NK-92 treated with Interleukin-12 subunit alpha and Interleukin-12 subunit beta, amount 100 ng/mL, for 24 hours (cell line): ENCODE data around the gene MOB2.

Experiments used
- DNase-seq: peaks from one replicate; lab custom pipeline; 2025; lab: John Stamatoyannopoulos, UW

Gene MOB2

GRCh38 chr11:1486054-1486825, at the start of gene MOB2:
Gene MOB2 (minus strand): TSS chr11:1486779. CDS start chr11:1486556, 223 bp downstream.
- no peak for DNase-seq

DNA sequence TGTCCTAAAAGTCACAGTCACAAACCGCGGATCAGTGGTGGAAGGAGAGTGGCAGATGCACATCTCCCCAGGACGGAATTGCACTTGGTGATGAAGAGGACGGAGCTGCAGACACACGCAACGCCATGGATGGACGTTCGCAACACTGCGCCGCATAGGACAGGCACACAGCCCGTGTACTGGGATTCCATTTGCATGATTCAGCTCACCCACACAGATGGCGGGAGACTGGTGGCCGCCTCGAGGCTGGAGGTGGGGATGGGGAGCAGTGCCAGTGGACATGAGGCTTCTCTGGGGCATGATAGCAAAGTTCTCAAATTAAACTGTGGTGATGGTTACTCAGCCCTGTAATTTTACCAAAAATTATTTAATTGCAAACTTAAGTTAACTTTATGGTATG, 48.1 kb upstream of the MOB2 start:
- no peak for DNase-seq

DNA sequence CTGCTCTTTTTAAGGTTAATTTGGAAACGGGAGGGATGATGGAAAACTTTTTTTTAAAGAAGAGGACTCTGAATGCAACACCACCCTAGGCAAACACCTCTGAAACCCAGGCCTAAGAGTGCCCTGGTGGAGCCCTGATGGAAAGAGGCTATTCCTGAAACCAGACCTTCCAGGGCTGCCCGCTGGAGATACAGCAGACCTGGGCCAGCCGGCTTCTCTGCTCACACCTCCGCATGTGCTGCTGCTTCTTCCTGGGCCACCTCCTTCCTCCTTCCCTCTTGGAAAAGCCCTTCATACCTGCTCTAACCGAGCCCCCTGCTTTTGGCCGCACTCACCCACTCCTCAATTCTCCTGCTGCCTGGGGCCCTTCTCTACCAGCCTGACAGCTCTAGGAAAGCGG, 47.6 kb upstream of the MOB2 start:
- DNase-seq: no peak

- DNase-seq: no peak
These were observed 46.8 kb upstream of the MOB2 start for GRCh38 chr11:1533342-1533725.

GRCh38 chr11:1532606-1533341, 46.2 kb upstream of the MOB2 start:
- DNase-seq: no peak

- DNase-seq: no peak
These were observed 45.5 kb upstream of the MOB2 start for GRCh38 chr11:1532014-1532586.

- DNase-seq: no peak
These were observed 45.0 kb upstream of the MOB2 start for GRCh38 chr11:1531449-1532013.

- no peak for DNase-seq
These were observed 44.3 kb upstream of the MOB2 start for GRCh38 chr11:1530686-1531448.

- DNase-seq: no peak
These were observed 43.2 kb upstream of the MOB2 start for GRCh38 chr11:1529774-1530173.

- DNase-seq: no peak
These were observed 42.7 kb upstream of the MOB2 start for GRCh38 chr11:1529286-1529685.

DNA sequence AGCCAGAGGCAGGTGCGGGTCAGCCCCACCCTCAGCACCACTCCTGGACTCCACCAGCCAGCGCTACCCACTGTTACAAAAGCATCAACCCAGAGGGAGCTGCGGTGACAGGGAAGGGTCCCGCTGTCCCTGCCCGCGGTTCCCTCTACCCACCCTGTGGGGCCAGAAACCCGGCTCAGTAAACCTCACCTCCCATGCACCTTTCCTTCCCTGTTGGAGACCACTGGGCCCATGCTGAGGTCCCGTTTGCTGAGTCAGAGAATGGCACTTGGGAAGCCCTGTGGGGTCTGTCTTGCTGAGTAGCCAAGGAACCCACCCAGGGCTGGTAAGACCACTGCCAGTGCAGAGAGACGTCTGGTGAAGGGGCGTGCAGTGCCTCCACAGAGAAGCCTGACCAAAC, 42.1 kb upstream of the MOB2 start:
- DNase-seq: no peak

DNA sequence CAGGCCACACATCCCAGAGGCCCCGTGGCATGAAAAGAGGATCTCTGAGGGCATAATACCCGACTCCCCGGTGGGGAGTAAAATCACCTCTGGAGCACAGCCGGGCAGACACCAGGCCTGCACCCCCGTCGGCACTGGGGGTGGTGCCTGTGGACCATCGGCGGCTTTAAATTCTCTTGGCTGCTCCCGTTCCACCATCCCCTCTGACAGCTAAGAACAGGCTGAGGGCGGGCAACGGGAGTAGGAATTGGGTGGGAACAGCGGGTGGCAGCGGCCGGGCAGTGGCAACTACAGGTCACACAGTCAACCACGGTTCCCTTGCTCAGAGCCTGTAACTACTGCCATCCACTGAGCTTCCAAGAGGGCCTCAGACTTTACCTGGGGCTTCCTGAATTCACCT, 40.2 kb upstream of the MOB2 start:
- no peak for DNase-seq

DNA sequence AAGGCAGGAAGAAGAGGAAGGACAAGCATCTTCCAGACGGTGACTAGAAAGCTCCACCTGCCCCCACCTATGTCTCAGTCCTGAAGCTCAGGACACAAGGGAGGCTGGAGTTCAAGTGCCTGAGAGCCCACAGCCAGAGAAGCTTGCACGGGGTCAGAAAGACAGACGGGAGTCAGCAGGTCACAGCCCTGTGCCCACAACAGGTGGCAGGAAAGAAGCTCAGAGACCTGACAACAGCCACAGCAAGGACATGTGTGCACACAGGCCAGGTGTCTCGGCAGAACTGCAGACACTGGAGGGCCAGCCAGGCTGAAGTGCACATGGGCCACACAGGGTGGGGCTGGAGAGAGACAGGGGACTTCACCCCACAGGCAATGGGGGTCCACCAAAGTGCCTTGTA, 37.2 kb upstream of the MOB2 start:
- no peak for DNase-seq

DNA sequence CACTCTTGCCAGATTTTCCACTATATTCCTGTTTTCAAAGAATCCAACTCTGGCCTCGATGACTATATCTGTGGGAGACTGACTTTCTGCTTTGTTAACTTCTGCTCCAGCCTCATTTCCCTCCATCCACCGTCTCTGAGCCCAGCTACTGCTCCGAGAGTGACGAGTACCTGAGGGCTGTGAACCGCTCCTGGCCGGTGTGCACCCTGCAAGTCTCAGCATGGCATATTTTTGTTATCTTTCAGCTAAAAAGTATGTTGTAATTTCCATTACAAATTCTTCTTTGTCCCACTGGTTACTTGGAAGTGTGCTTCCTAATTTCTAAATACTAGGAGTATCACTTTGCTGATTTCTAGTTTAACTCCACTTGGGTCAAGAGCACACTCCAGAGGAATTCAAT, 36.5 kb upstream of the MOB2 start:
- no peak for DNase-seq

DNA sequence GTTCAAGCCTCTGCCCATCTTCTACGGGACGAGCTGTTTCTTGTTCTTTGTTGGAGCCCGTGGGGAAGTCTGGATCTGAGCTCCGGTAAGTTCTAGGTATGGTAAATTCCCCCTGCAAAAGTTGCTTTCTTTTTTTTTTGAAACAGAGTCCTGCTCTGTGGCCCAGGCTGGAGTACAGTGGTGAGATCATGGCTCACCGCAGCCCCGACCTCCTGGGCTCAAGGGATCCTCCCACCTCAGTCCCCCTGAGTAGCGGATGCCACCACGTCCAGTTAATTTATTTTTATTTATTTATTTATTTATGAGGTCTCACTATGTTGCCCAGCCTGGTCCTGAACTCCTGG, 35.5 kb upstream of the MOB2 start:
- DNase-seq: no peak

DNA sequence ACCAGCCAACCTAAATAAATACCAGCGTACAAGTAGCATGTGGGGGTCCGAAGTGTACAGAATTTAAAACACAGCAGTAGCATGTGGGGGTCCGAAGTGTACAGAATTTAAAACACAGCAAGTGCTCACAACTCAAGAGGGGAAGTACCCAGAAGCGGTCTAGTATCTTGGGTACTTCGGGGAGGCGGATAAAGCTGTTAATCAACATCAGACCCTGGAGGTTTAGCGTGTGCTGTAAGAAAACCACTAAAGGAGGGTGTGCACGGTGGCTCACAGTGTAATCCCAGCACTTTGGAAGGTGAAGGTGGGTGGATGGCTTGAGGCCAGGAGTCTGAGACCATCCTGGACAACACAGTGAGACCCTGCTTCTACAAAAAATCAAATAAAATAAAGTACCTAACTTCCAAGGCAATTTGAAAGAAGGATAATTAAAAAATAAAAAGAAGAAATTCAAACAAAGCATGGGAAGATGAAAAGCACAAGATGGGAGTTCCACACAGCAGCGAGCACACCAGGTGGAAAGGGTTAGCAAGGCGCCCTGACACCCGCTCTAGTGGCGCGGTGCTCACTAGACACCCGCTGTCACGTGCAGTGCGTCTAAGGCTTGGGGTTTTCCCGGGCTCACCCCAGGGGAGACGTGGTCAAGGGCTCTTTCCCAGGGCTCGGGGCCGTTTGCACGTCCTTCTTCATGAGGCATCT, 35.0 kb upstream of the MOB2 start:
- no peak for DNase-seq

- no peak for DNase-seq
These were observed 34.2 kb upstream of the MOB2 start for GRCh38 chr11:1520663-1521267.

- no peak for DNase-seq
These were observed 33.7 kb upstream of the MOB2 start for GRCh38 chr11:1520209-1520662.

- no peak for DNase-seq
These were observed 32.7 kb upstream of the MOB2 start for GRCh38 chr11:1519028-1520010.

- no peak for DNase-seq
These were observed 31.7 kb upstream of the MOB2 start for GRCh38 chr11:1518301-1518700.
